ENCODE results near the gene WDFY4.
"Not testable (repeated sequence)": the region's sequence is repeated elsewhere in the genome, so short reads cannot be mapped to it uniquely, and the experiment has no call there.

The WDFY4 gene

GRCh38 chr10:48638739-48639527, 45.7 kb upstream of the WDFY4 start:
- DNase-seq (ENCODE audit: extremely low spot score): no peak
- ChIA-PET POLR2A (no interaction called here), CTCF (no interaction called here)
- TF ChIP-seq ARNT (IDR thresholded peaks at IDR 0.05): no peak

- CTCF ChIA-PET: interaction anchor here (0.7 kb wide), 1 partner anchor 40 kb away, joined by 3 read pairs; no protein-coding TSS in a partner anchor
- DNase-seq (ENCODE audit: extremely low spot score): no peak
- TF ChIP-seq ARNT (IDR thresholded peaks at IDR 0.05) (no peak), HDGF (IDR thresholded peaks at IDR 0.05; ENCODE audit: borderline replicate concordance) (no peak), FOXK2 (IDR thresholded peaks at IDR 0.05) (no peak), PKNOX1 (IDR thresholded peaks at IDR 0.05) (no peak), ELF4 (IDR thresholded peaks at IDR 0.05) (no peak), NFRKB (IDR thresholded peaks at IDR 0.05) (no peak), LEF1 (IDR thresholded peaks at IDR 0.05; ENCODE audit: borderline replicate concordance) (no peak), FOXM1 (IDR thresholded peaks at IDR 0.05; ENCODE audit: borderline replicate concordance) (no peak), L3MBTL2 (conservative IDR thresholded peaks at IDR 0.05) (no peak), SP1 (IDR thresholded peaks at IDR 0.05) (no peak), FOXA1 (IDR thresholded peaks at IDR 0.05) (no peak), CTBP1 (IDR thresholded peaks at IDR 0.05; ENCODE audit: borderline replicate concordance) (no peak), BHLHE40 (IDR thresholded peaks at IDR 0.05; ENCODE audit: borderline replicate concordance) (no peak), TARDBP (IDR thresholded peaks at IDR 0.05) (no peak)
- POLR2A ChIA-PET: no interaction called here
Observed at GRCh38 chr10:48639632-48640031, 45.0 kb upstream of the WDFY4 start.

- POLR2A ChIA-PET: no interaction called here
- TF ChIP-seq SUZ12 (IDR thresholded peaks at IDR 0.05) (no peak), ARNT (IDR thresholded peaks at IDR 0.05) (no peak), ZNF384 (IDR thresholded peaks at IDR 0.05) (no peak), SP1 (IDR thresholded peaks at IDR 0.05) (no peak)
- CTCF ChIA-PET: interaction anchor here (0.7 kb wide), 1 partner anchor 41 kb away, joined by 3 read pairs; no protein-coding TSS in a partner anchor
- DNase-seq (ENCODE audit: extremely low spot score): no peak
Observed at GRCh38 chr10:48640326-48640725, 44.3 kb upstream of the WDFY4 start.

DNA sequence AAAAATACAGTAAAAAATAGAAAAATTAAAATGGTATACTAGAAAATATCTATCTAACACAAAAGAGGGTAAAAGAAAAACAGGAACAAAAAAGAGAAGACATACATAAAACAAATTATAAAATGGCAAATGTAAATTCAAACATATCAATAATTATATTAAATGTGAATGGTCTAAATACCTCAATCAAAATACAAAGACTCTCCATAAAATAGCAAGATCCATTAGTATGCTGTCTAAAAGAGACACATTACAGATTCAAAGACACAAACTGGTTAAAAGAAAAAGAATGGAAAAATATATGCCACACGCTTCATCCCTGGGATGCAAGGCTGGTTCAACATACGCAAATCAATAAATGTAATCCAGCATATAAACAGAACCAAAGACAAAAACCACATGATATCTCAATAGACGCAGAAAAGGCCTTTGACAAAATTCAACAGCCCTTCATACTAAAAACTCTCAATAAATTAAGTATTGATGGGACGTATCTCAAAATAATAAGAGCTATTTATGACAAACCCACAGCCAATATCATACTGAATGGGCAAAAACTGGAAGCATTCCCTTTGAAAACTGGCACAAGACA, 43.5 kb upstream of the WDFY4 start:
- DNase-seq (ENCODE audit: extremely low spot score); POLR2A ChIA-PET; CTCF ChIA-PET: not testable (repeated sequence)

GRCh38 chr10:48645600-48645999, 39.1 kb upstream of the WDFY4 start:
- TF ChIP-seq ELF4 (IDR thresholded peaks at IDR 0.05): no peak
- TF ChIP-seq SUZ12 (IDR thresholded peaks at IDR 0.05): no peak
- TF ChIP-seq BHLHE40 (IDR thresholded peaks at IDR 0.05; ENCODE audit: borderline replicate concordance): no peak
- TF ChIP-seq LEF1 (IDR thresholded peaks at IDR 0.05; ENCODE audit: borderline replicate concordance): no peak
- no peak for TF ChIP-seq FOXM1 (IDR thresholded peaks at IDR 0.05; ENCODE audit: borderline replicate concordance)
- TF ChIP-seq TARDBP (IDR thresholded peaks at IDR 0.05): no peak
- TF ChIP-seq FOXA1 (IDR thresholded peaks at IDR 0.05): no peak
- no peak for TF ChIP-seq L3MBTL2 (conservative IDR thresholded peaks at IDR 0.05)
- TF ChIP-seq SP1 (IDR thresholded peaks at IDR 0.05): no peak
- no peak for TF ChIP-seq CTBP1 (IDR thresholded peaks at IDR 0.05; ENCODE audit: borderline replicate concordance)
- DNase-seq (ENCODE audit: extremely low spot score): no peak
- CTCF ChIA-PET: no interaction called here
- POLR2A ChIA-PET: no interaction called here

DNA sequence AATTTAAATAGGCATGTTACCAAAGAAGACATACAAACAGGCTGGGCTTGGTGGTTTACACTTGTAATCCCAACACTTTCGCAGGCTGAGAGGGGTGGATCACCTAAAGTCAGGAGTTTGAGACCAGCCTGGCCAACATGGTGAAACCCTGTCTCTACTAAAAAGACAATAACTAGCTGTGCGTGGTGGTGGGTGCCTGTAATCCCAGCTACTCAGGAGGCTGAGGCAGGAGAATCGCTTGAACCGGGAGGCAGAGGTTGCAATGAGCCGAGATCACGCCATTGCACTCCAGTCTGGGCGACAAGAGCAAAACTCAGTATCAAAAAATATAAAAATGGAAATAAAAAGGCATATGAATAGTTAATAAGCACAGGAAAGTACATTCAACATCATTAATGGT, 37.6 kb upstream of the WDFY4 start:
- POLR2A ChIA-PET; CTCF ChIA-PET; DNase-seq (ENCODE audit: extremely low spot score): not testable (repeated sequence)

- DNase-seq (ENCODE audit: extremely low spot score): no peak
- no peak for TF ChIP-seq L3MBTL2 (conservative IDR thresholded peaks at IDR 0.05)
- no peak for TF ChIP-seq CTBP1 (IDR thresholded peaks at IDR 0.05; ENCODE audit: borderline replicate concordance)
- TF ChIP-seq FOXM1 (IDR thresholded peaks at IDR 0.05; ENCODE audit: borderline replicate concordance): no peak
- TF ChIP-seq ARNT (IDR thresholded peaks at IDR 0.05): no peak
- no peak for TF ChIP-seq ZNF384 (IDR thresholded peaks at IDR 0.05)
- TF ChIP-seq SP1 (IDR thresholded peaks at IDR 0.05): no peak
- TF ChIP-seq TARDBP (IDR thresholded peaks at IDR 0.05): no peak
- TF ChIP-seq ELF4 (IDR thresholded peaks at IDR 0.05): no peak
- no peak for TF ChIP-seq SUZ12 (IDR thresholded peaks at IDR 0.05)
- no peak for TF ChIP-seq LEF1 (IDR thresholded peaks at IDR 0.05; ENCODE audit: borderline replicate concordance)
- no peak for TF ChIP-seq PKNOX1 (IDR thresholded peaks at IDR 0.05)
- TF ChIP-seq NFRKB (IDR thresholded peaks at IDR 0.05): no peak
- no peak for TF ChIP-seq HDGF (IDR thresholded peaks at IDR 0.05; ENCODE audit: borderline replicate concordance)
- ChIA-PET POLR2A (no interaction called here), CTCF (no interaction called here)
Observed at GRCh38 chr10:48648172-48648942, 36.3 kb upstream of the WDFY4 start.

Measured in HEK293T (cell line).